Coronary artery (tissue), 2 donors: ENCODE measurements around the gene CCDC71L.

Source experiments
- DNase-seq: peaks from one replicate; pipeline ENCODE4 v3.0.0-alpha.2; 2017; ENCODE audit warnings: low spot score
- H3K27ac ChIP-seq, 2 donors: fragments of 200-600 bp; sonication (generic); one replicate each; pipeline ENCODE4 v1.5.1; 2016 to 2019
- H3K4me3 ChIP-seq: fragments of 200-600 bp; sonication (generic); 2 replicates; pipeline ENCODE4 v1.5.1; 2016; ENCODE audit warnings: mild to moderate bottlenecking, moderate library complexity
- TF ChIP-seq, protein P1 (sequence below): fragments of 200-600 bp; sonication (generic); IDR thresholded peaks from one replicate; pipeline ENCODE4 v1.5.1; 2019; ENCODE audit warnings: antibody characterized with exemption

CCDC71L gene

DNA sequence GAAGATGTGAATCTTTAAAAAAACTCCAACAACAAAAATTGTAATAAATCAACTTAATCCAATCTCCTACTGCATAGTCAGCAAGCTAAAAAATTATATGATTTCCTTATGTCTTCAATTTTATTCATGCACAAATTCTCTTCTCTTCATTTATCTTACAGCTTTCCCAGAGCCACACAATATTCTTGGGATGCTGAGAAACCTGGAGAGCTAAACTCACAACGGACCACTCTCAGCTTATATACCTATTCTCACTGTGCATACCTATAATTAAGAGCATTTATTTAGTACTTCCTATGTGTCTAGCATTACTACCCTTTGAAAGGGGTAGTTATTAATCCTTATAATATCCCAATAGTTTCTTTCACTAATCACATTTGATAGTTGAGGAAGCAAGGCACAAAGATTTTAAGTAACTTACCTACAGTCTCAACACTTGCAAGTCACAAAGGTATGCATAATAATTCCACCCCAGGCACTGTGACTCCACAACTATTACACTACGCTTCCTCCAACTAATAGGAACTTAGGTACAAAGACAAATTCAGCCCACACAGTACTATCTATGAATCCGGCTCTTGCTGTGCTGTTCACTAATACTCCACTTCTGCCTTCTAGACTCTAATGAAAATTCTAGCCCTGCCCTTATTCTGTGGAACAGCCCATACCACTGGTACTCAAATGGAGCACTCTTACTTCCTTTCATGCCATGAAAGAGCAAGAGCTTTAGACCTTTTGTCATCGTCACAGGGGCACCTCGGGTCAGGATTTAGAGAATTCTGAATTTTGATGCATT lies 5.1 kb downstream of the CCDC71L start:
- TF ChIP-seq, protein P1, sequence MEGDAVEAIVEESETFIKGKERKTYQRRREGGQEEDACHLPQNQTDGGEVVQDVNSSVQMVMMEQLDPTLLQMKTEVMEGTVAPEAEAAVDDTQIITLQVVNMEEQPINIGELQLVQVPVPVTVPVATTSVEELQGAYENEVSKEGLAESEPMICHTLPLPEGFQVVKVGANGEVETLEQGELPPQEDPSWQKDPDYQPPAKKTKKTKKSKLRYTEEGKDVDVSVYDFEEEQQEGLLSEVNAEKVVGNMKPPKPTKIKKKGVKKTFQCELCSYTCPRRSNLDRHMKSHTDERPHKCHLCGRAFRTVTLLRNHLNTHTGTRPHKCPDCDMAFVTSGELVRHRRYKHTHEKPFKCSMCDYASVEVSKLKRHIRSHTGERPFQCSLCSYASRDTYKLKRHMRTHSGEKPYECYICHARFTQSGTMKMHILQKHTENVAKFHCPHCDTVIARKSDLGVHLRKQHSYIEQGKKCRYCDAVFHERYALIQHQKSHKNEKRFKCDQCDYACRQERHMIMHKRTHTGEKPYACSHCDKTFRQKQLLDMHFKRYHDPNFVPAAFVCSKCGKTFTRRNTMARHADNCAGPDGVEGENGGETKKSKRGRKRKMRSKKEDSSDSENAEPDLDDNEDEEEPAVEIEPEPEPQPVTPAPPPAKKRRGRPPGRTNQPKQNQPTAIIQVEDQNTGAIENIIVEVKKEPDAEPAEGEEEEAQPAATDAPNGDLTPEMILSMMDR, result no peak

DNA sequence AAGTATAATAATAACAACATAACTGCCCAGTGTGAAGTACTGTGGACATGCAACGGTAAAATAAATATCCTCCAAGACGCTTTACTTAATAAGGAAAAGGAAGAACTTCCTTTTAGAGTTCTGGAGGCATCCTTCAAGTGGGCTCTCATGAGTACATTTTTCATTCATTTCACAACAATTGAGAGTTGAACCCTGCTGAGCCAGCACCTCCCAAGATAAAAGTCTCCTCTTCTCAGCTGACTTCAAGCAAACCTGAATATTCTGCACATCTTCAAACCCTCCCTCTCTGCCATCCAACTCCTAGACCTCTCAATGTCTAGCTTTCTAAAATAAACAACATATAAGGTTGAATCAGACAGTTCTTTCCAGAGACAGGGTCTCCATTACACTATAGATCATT lies 7.5 kb downstream of the CCDC71L start:
- DNase-seq, result no peak
- Histone ChIP-seq H3K27ac (no peak overlapping the region), H3K4me3 (no peak overlapping the region)
- TF ChIP-seq, protein P1, result no peak

More for the DNA sequence above, 5.1 kb downstream of the CCDC71L start:
- no peak overlapping the region for H3K4me3 ChIP-seq
- DNase-seq, result no peak
- no peak overlapping the region for H3K27ac ChIP-seq

DNA sequence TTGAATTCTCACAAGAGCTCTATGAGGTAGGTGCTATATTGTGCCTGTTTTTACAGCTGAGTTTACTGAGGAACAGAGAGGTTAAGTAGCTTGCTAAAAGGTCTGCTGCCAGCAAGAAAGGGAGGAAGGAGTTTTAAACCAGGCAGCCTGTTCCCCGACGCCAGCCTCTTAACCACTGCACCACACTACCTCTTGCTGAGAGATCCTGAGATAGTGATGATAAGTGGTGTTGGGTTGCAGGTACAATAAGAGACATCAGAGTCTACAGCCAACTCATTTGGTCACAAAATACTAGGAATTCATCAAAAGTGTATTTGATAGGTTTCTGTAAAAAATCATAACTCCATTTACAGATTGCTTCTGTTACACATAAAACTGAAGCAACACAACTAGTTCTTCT lies 8.0 kb downstream of the CCDC71L start:
- TF ChIP-seq, protein P1, result no peak
- no peak for DNase-seq
- no peak overlapping the region for H3K27ac ChIP-seq
- H3K4me3 ChIP-seq, result no peak overlapping the region

DNA sequence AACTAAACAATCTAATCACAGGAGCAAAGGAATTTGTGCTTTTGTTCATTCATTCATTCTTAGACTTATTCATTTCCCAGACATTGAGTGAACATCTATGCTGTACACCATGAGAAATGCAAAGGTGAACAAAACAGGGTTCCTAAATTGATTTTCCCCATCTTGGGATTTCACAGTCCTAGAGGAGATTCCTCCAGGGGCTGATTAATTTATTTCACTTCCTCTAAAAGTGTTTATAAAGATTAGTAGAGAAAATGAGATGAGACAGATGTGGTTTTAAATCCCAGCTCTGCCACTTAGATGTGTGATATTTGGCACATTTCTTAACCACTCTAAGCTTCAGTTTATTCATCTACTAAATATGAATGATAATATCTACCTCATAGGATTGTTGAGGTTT lies 8.9 kb downstream of the CCDC71L start:
- no peak for DNase-seq
- H3K27ac ChIP-seq, result no peak overlapping the region
- TF ChIP-seq, protein P1, result no peak
- no peak overlapping the region for H3K4me3 ChIP-seq

DNA sequence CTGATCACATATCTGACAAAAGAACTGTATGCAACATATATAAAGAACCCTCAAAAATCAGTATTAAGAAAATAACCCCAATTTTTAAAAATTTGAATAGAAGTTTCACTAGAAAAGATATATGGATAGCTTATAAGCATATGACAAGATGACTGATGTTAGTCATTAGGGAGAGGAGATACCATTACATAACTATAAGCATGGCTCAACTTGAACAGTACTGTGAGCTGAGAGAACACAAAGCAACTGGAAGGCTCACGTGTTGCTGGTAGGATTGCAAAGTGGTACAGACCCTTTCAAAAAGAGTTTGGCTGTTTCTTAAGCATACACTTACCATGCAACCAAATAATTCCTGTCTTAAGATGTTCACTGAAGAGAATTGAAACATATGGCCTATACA lies 14.7 kb downstream of the CCDC71L start:
- no peak overlapping the region for H3K4me3 ChIP-seq
- H3K27ac ChIP-seq, result no peak overlapping the region
- TF ChIP-seq, protein P1, result no peak
- DNase-seq, result no peak

DNA sequence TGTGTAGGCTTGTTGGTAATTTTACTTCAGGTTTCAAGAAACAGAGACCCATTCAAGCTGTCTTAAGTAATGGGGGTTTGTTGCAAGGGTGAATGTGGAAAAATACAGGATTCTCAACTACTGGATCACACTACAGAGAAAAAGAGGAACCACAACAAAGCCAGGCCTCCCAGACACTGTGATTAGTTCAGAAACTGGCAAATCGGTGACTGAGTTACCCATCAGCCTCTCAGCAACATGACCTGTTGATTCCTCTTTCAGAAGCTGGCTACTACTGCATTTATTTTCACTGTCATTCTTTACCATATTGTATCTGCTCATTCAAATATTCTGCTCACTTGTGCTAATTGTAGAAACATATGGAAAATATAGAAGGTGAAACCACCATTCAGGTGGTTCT lies 16.0 kb downstream of the CCDC71L start:
- TF ChIP-seq, protein P1, result no peak
- no peak for DNase-seq
- H3K4me3 ChIP-seq, result no peak overlapping the region
- no peak overlapping the region for H3K27ac ChIP-seq
